Ascending aorta (tissue), 2 donors: Measurements from ENCODE around the gene TIMP2. TPM values are rescaled to one million over a fixed set of nuclear protein-coding genes. Genes with fewer than 3 reads are reported as not detected.
A peak's percentile ranks its signal among the peaks of the same experiment; 100 is the strongest.
"Not testable (repeated sequence)": the region's sequence is repeated elsewhere in the genome, so short reads cannot be mapped to it uniquely, and the experiment has no call there.

Experiments
- DNase-seq, 2 donors: peaks; one replicate each; pipeline ENCODE4 v3.0.0-alpha.2; 2019; ENCODE audit warnings: low spot score in 2 of 2
- H3K27ac ChIP-seq, 2 donors: fragments of 200-600 bp; sonication (generic); one replicate each; pipeline ENCODE4 v1.5.1; 2016 to 2017; ENCODE audit warnings: mild to moderate bottlenecking in 1 of 2
- H3K27me3 ChIP-seq: fragments of 200-600 bp; sonication (generic); one replicate; pipeline ENCODE4 v1.5.1; 2017
- H3K36me3 ChIP-seq, 2 donors: fragments of 200-600 bp; sonication (generic); one replicate each; pipeline ENCODE4 v1.5.1; 2016
- H3K4me1 ChIP-seq, 2 donors: fragments of 200-600 bp; sonication (generic); one replicate each; pipeline ENCODE4 v1.5.1; 2016 to 2017; ENCODE audit warnings: mild to moderate bottlenecking in 1 of 2
- H3K4me3 ChIP-seq, 2 donors: fragments of 200-600 bp; sonication (generic); one replicate each; pipeline ENCODE4 v1.5.1; 2016 to 2017; ENCODE audit warnings: mild to moderate bottlenecking in 1 of 2
- H3K9me3 ChIP-seq, 2 donors: fragments of 200-600 bp; sonication (generic); one replicate each; pipeline ENCODE4 v1.5.1; 2016
- CTCF ChIP-seq, 3 experiments: fragments of 200-600 bp in 2 of 3; fragments of 450-650 bp in 1 of 3; sonication (generic) in 2 of 3; IDR thresholded peaks; one replicate each; pipeline ENCODE4 v1.5.1; 2016 to 2019; ENCODE audit warnings: antibody characterized with exemption in 3 of 3, mild to moderate bottlenecking in 1 of 3, moderate library complexity in 1 of 3
- intact Hi-C: fragments of 100-400 bp; cut with DNase I; formaldehyde crosslinking; loops from one replicate; pipeline ENCODE4 v1.15.1; 2023
- total RNA-seq: library from RNA; depleted of rRNA; stranded (reverse); fragments of >200 nt; gene quantifications from one replicate; pipeline ENCODE4 v1.1.0, GENCODE V29; 2016

The TIMP2 gene
- total RNA-seq, 1 donor from 2014 or later: 278 TPM

- no peak for TF ChIP-seq CTCF (IDR thresholded peaks at IDR 0.05)
- no peak for DNase-seq
- intact Hi-C loops: no loop called here
- H3K4me1 ChIP-seq: peaks cover 0 to 37% of the 10 kb centered on the region in 2 donors
- peaks cover 0 to 5% of the 10 kb centered on the region in 2 donors for H3K36me3 ChIP-seq
- H3K4me3 ChIP-seq: no peak overlapping the region
- peak overlapping the region; percentile 38 to 51 for H3K27ac ChIP-seq
- no peaks in the 10 kb centered on the region for H3K9me3 ChIP-seq
- no peaks in the 10 kb centered on the region for H3K27me3 ChIP-seq
These were observed 13.1 kb downstream of the TIMP2 start for GRCh38 chr17:78912082-78912481.

GRCh38 chr17:78911543-78911942, 13.6 kb downstream of the TIMP2 start:
- Histone ChIP-seq H3K4me1 (peaks cover 0 to 34% of the 10 kb centered on the region in 2 donors), H3K27ac (peak overlapping the region in 1 of 2 donors; percentile 38)
- H3K4me3 ChIP-seq, H3K36me3 ChIP-seq, intact Hi-C loops, H3K9me3 ChIP-seq, DNase-seq, H3K27me3 ChIP-seq: not testable (repeated sequence)

GRCh38 chr17:78910497-78911284, 14.5 kb downstream of the TIMP2 start:
- H3K27ac ChIP-seq: peak overlapping the region; percentile 2 to 38
- DNase-seq: peak in 1 of 2 donors; percentile 24

GRCh38 chr17:78908426-78908825, 16.8 kb downstream of the TIMP2 start:
- H3K9me3 ChIP-seq: no peaks in the 10 kb centered on the region
- peaks cover 5 to 7% of the 10 kb centered on the region in 2 donors for H3K36me3 ChIP-seq
- H3K4me3 ChIP-seq: no peak overlapping the region
- no peaks in the 10 kb centered on the region for H3K27me3 ChIP-seq
- no peak overlapping the region for H3K27ac ChIP-seq
- intact Hi-C loops: loop anchor here (5.0 kb wide), 1 partner anchor 59 kb away; no protein-coding TSS in a partner anchor
- TF ChIP-seq CTCF (IDR thresholded peaks at IDR 0.05): no peak
- peaks cover 0 to 13% of the 10 kb centered on the region in 2 donors for H3K4me1 ChIP-seq
- DNase-seq: no peak

More at GRCh38 chr17:78910497-78911284, 14.5 kb downstream of the TIMP2 start:
- peaks cover 0 to 5% of the 10 kb centered on the region in 2 donors for H3K36me3 ChIP-seq
- intact Hi-C loops: no loop called here
- no peak for TF ChIP-seq CTCF (IDR thresholded peaks at IDR 0.05)
- peaks cover 0 to 26% of the 10 kb centered on the region in 2 donors for H3K4me1 ChIP-seq
- H3K9me3 ChIP-seq: no peaks in the 10 kb centered on the region
- no peak overlapping the region for H3K4me3 ChIP-seq
- no peaks in the 10 kb centered on the region for H3K27me3 ChIP-seq

- Histone ChIP-seq H3K4me3 (no peak overlapping the region), H3K27me3 (no peaks in the 10 kb centered on the region), H3K27ac (no peak overlapping the region), H3K9me3 (no peaks in the 10 kb centered on the region), H3K4me1 (peaks cover 0 to 6% of the 10 kb centered on the region in 2 donors), H3K36me3 (peaks cover 17 to 23% of the 10 kb centered on the region in 2 donors)
- no peak for TF ChIP-seq CTCF (IDR thresholded peaks at IDR 0.05)
- DNase-seq: no peak
- intact Hi-C loops: loop anchor here (5.0 kb wide), 1 partner anchor 62 kb away; no protein-coding TSS in a partner anchor
These were observed 19.6 kb downstream of the TIMP2 start for GRCh38 chr17:78905541-78905940.

GRCh38 chr17:78905116-78905515, 20.1 kb downstream of the TIMP2 start:
- intact Hi-C loops: loop anchor here (5.0 kb wide), 1 partner anchor 62 kb away; no protein-coding TSS in a partner anchor
- H3K36me3 ChIP-seq: peaks cover 18 to 26% of the 10 kb centered on the region in 2 donors
- no peak overlapping the region for H3K27ac ChIP-seq
- peaks cover 0 to 5% of the 10 kb centered on the region in 2 donors for H3K4me1 ChIP-seq
- no peak for DNase-seq
- H3K27me3 ChIP-seq: no peaks in the 10 kb centered on the region
- TF ChIP-seq CTCF (IDR thresholded peaks at IDR 0.05): no peak
- H3K9me3 ChIP-seq: no peaks in the 10 kb centered on the region
- no peak overlapping the region for H3K4me3 ChIP-seq
